Measurements from ENCODE around the gene EXD3. TPM values are rescaled to one million over a fixed set of nuclear protein-coding genes. Genes with fewer than 3 reads are reported as not detected.

The EXD3 gene
- polyA plus RNA-seq, 1 experiment = 4.0 TPM

DNA sequence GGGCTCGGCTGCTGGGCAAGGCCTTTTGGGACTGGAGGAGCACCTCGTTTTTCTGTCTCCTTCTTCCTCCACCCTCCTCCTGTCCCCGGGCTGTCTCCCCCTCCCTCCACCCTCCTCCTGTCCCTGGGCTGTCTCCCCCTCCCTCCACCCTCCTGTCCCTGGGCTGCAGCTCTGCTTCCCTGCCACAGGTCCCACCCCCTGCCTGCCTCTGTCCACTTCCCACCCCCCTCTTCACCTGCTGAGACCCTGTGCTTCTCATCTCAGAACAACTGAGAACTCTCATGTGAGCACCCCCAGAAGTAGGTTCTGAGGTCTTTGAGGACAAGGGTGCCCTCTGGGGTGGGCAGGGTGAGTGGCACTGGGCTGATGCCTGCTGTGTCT lies 151.3 kb downstream of the EXD3 start:
- no peak for DNase-seq (ENCODE audit: low read depth, low spot score)
- Histone ChIP-seq H3K4me3 (ENCODE audit: low read depth, low read length) (no peak overlapping the region), H3K27me3 (ENCODE audit: control insufficient read depth, insufficient read depth, low read length) (no peaks in the 10 kb centered on the region), H3K27ac (ENCODE audit: low read depth, low read length) (no peak overlapping the region), H3K9me3 (ENCODE audit: control insufficient read depth, insufficient read depth, low read length) (no peaks in the 10 kb centered on the region; the same call in 1 of the 2 replicates)
- ChIA-PET POLR2A (no interaction called here), CTCF (interaction anchor here (1.0 kb wide), 1 partner anchor 35 kb away, joined by 3 read pairs; no protein-coding TSS in a partner anchor)
- TF ChIP-seq, protein P1, sequence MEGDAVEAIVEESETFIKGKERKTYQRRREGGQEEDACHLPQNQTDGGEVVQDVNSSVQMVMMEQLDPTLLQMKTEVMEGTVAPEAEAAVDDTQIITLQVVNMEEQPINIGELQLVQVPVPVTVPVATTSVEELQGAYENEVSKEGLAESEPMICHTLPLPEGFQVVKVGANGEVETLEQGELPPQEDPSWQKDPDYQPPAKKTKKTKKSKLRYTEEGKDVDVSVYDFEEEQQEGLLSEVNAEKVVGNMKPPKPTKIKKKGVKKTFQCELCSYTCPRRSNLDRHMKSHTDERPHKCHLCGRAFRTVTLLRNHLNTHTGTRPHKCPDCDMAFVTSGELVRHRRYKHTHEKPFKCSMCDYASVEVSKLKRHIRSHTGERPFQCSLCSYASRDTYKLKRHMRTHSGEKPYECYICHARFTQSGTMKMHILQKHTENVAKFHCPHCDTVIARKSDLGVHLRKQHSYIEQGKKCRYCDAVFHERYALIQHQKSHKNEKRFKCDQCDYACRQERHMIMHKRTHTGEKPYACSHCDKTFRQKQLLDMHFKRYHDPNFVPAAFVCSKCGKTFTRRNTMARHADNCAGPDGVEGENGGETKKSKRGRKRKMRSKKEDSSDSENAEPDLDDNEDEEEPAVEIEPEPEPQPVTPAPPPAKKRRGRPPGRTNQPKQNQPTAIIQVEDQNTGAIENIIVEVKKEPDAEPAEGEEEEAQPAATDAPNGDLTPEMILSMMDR (IDR thresholded peaks at IDR 0.05; ENCODE audit: low read depth, low read length) = no peak

DNA sequence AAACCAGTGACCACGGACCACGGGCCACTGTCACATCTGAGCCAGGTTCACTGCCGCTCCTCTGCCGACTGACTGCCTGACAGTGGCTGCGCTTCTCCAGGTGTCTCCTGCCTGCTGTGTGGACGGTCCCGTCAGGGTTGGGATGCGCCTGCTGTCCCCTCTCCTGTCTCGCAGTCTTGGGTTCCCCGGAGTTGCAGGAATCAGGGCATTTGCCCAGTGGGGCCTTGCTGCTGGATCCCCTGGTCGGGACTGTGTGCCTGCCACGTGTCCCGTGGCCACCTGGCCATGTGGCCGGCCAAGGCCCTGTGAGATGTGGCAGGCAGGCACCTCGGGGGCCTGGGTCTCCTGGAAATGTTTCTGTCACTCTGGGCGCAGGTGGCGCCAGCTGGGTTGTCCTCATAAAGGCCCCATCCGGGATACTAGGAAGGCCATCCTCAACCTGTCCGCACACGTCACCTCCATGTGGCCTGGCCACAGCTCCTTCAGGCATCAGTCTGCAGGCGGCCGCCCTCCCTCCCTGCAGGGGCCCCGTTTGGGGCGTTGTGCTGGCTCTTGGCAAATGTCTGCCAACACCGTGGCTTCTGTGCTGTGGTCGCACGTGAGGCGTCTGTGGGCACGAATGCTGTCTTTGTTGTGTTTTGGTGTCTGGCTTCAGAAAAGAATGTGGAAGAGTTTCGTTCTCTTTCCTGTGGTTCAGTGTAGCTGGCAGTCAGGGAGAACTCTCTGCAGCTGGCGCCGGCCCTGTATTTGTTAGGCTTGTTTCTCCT lies 151.8 kb downstream of the EXD3 start:
- ChIA-PET POLR2A (no interaction called here), CTCF (interaction anchor here (0.7 to 1.0 kb wide), 2 partner anchors 29 to 35 kb away, joined by 3 read pairs; no protein-coding TSS in a partner anchor)
- TF ChIP-seq, protein P1 (IDR thresholded peaks at IDR 0.05; ENCODE audit: low read depth, low read length) = no peak

DNA sequence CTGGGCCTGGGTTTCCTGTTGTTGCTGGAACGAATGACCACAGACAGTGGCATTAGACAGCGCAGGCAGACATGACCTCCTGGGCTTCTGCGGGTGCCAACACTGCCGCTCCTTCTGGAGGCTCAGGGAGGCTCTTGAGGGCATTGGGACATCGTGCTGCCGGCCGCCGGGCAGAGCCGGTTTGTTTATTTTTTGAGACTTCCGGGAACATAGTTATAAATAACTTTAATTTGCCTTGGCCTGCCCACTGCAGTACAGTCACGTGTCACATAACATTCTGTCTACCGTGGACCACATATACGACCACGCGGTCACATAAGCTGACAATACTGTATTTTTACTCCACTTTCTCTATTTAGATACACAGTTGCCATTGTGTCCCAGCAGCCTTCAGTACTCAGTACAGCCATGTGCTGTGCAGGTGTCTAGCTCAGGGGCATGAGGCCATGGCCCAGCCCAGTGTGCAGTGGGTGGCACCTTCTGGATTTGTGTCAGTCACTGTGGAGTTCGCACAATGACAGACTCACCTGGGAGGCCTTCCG lies 153.7 kb downstream of the EXD3 start:
- ChIA-PET POLR2A (interaction anchor here (1.4 to 2.6 kb wide), 2 partner anchors 29 to 81 kb away, joined by 6 to 9 read pairs; partner anchors contain the start of genes ANAPC2, SSNA1 and TUBB4B), CTCF (interaction anchor here (0.8 to 1.0 kb wide), 2 partner anchors 10 to 33 kb away, joined by 3 to 4 read pairs; no protein-coding TSS in a partner anchor)
- Histone ChIP-seq H3K4me3 (ENCODE audit: low read depth, low read length) (no peak overlapping the region), H3K27ac (ENCODE audit: low read depth, low read length) (peak overlapping the region; percentile 47), H3K27me3 (ENCODE audit: control insufficient read depth, insufficient read depth, low read length) (no peaks in the 10 kb centered on the region), H3K9me3 (ENCODE audit: control insufficient read depth, insufficient read depth, low read length) (no peaks in the 10 kb centered on the region; the same call in 1 of the 2 replicates)
- no peak for DNase-seq (ENCODE audit: low read depth, low spot score)
- TF ChIP-seq, protein P1 (IDR thresholded peaks at IDR 0.05; ENCODE audit: low read depth, low read length) = no peak

More for the DNA sequence above, 151.8 kb downstream of the EXD3 start:
- Histone ChIP-seq H3K4me3 (ENCODE audit: low read depth, low read length) (no peak overlapping the region), H3K27me3 (ENCODE audit: control insufficient read depth, insufficient read depth, low read length) (no peaks in the 10 kb centered on the region), H3K9me3 (ENCODE audit: control insufficient read depth, insufficient read depth, low read length) (no peaks in the 10 kb centered on the region; the same call in 1 of the 2 replicates), H3K27ac (ENCODE audit: low read depth, low read length) (no peak overlapping the region)
- DNase-seq (ENCODE audit: low read depth, low spot score) = no peak

DNA sequence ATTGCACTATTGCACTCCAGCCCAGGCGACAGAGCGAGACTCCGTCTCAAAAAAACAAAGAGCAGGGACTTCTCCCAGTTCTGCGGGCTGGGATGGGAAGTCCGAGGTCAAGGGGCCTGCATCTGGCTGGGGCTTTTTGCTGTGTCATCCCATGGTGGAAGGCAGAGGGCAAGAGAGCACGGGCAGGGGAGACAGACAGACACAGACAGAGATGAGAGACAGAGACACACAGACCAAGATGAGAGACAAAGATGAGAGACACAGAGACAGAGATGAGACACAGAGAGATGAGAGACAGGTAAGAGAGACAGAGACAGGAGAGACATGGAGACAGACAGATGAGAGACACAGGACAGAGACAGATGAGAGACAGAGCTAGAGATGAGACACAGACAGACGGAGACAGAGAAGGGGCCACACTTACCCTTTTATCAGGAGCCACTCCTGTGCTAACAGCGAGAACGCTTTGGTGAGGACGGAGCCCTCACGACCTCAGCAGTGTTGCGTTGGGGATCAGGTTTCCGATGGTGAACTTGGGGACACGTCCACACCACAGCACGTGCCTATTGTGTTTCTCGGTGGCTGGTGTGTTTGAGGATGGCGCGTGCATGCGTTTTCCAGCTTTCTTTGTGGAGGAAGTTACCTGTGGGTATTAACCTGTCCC lies 154.3 kb downstream of the EXD3 start:
- H3K4me3 ChIP-seq (ENCODE audit: low read depth, low read length) = no peak overlapping the region
- TF ChIP-seq, protein P1 (IDR thresholded peaks at IDR 0.05; ENCODE audit: low read depth, low read length) = no peak
- DNase-seq (ENCODE audit: low read depth, low spot score) = no peak
- H3K27ac ChIP-seq (ENCODE audit: low read depth, low read length) = peak overlapping the region; percentile 47
- ChIA-PET CTCF (interaction anchor here (0.8 to 1.0 kb wide), 2 partner anchors 10 to 32 kb away, joined by 3 to 4 read pairs; no protein-coding TSS in a partner anchor), POLR2A (interaction anchor here (1.4 to 2.6 kb wide), 2 partner anchors 28 to 80 kb away, joined by 6 to 9 read pairs; partner anchors contain the start of genes ANAPC2, SSNA1 and TUBB4B)
- no peaks in the 10 kb centered on the region; the same call in 1 of the 2 replicates for H3K9me3 ChIP-seq (ENCODE audit: control insufficient read depth, insufficient read depth, low read length)
- no peaks in the 10 kb centered on the region for H3K27me3 ChIP-seq (ENCODE audit: control insufficient read depth, insufficient read depth, low read length)
